Progenitor cell of endocrine pancreas (in vitro differentiated cells): ENCODE data around the gene CDH4. TPM values are rescaled to one million over a fixed set of nuclear protein-coding genes. Genes with fewer than 3 reads are reported as not detected.

ENCODE experiments used
- DNase-seq: peaks from one replicate; pipeline ENCODE4 v3.0.0; 2021; ENCODE audit warnings: low spot score; ENCODE audit not compliant: unreplicated experiment
- H3K27ac Mint-ChIP-seq: 2 replicates; pipeline ENCODE4 v1.8.0; 2021; ENCODE audit warnings: mild to moderate bottlenecking, moderate library complexity, mixed read lengths
- H3K27me3 Mint-ChIP-seq: 2 replicates; pipeline ENCODE4 v1.8.0; 2021; ENCODE audit warnings: mixed read lengths
- H3K36me3 Mint-ChIP-seq: 2 replicates; pipeline ENCODE4 v1.8.0; 2022; ENCODE audit warnings: mixed read lengths; ENCODE audit not compliant: insufficient read depth
- H3K4me1 Mint-ChIP-seq: 2 replicates; pipeline ENCODE4 v1.8.0; 2021; ENCODE audit warnings: low read depth, mixed read lengths
- H3K4me3 Mint-ChIP-seq: 2 replicates; pipeline ENCODE4 v1.8.0; 2021; ENCODE audit warnings: low read depth, mild to moderate bottlenecking, moderate library complexity, mixed read lengths
- H3K9me3 Mint-ChIP-seq: 2 replicates; pipeline ENCODE4 v1.8.0; 2021; ENCODE audit warnings: low read depth, mixed read lengths
- total RNA-seq: library from RNA; stranded (reverse); gene quantifications from 2 replicates; pipeline ENCODE4 v1.2.1, GENCODE V29; 2021
- TF ChIP-seq, protein P1 (sequence below): fragments of 200-600 bp; sonication (generic); IDR thresholded peaks from one replicate; pipeline ENCODE4 v1.5.0; 2021; ENCODE audit warnings: antibody characterized with exemption, mild to moderate bottlenecking; ENCODE audit not compliant: unreplicated experiment

CDH4 gene
- total RNA-seq, 1 donor from 2014 or later = 0.43 TPM

DNA sequence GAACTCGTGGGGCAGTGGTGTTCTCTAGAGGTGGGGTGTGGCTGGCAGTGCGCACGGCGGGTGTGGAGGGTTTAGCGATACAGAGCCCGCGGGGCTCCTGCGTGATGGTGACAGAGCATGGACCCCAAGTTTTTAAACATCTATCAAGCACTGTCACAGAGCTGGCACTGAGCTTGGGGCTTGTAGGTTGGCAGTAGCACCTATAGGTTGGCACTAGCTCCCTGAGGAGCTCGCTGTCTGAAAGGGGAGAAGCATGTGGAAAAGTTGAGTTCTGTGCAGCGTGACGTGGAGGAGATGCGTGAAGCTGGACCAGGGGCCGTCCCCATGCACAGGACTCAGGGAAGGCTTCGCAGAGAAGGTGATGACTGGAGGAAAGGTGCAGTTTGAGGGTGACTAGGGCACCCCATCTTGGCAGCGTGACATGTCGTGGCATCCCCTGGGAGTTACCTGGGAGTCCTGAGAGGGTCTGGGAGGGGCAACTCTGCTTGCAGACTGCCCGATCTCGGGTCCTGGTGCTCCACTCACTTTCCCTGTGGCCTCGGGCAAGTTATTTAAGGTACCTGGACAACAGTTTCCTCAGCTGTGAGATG, 122.0 kb downstream of the CDH4 start:
- Mint-ChIP-seq H3K36me3 (no peaks in the 10 kb centered on the region), H3K4me3 (no peak overlapping the region), H3K9me3 (no peaks in the 10 kb centered on the region), H3K27me3 (peaks cover 5% of the 10 kb centered on the region), H3K27ac (no peak overlapping the region), H3K4me1 (peaks cover 3% of the 10 kb centered on the region)
- no peak for DNase-seq
- TF ChIP-seq, protein P1, sequence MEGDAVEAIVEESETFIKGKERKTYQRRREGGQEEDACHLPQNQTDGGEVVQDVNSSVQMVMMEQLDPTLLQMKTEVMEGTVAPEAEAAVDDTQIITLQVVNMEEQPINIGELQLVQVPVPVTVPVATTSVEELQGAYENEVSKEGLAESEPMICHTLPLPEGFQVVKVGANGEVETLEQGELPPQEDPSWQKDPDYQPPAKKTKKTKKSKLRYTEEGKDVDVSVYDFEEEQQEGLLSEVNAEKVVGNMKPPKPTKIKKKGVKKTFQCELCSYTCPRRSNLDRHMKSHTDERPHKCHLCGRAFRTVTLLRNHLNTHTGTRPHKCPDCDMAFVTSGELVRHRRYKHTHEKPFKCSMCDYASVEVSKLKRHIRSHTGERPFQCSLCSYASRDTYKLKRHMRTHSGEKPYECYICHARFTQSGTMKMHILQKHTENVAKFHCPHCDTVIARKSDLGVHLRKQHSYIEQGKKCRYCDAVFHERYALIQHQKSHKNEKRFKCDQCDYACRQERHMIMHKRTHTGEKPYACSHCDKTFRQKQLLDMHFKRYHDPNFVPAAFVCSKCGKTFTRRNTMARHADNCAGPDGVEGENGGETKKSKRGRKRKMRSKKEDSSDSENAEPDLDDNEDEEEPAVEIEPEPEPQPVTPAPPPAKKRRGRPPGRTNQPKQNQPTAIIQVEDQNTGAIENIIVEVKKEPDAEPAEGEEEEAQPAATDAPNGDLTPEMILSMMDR = no peak

DNA sequence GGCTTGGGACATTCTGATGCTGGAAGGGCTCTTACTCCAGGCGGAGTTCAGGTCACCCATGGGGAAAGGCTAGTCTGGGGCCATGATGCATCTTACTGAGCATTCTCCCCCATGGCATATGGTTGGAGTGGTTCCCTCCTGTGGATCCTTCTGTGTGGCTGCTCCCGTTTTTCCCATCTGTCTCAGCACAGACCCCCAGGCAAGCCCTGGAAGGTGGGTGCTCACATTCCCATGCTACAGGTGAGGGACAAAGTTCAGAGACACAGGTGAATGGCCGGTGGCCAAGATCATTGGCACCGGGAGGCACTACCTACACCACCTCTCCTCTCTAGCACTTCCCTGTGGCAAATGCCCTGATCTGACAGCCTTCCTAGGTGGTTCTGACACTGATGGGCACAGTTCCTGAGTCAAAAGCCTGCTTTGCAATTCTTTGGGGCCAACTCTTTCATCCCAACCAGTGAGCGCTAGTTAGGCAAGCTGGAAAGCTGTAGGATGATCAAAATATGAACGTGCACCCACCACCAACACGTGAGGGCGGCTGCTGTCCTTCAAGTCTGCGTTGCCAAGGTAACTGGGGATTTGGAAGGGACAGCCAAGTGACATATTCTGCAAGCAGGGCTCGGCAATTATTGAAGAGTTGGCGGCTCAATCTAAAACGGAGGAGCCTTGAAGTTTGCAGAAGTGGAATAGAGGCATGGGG, 124.6 kb downstream of the CDH4 start:
- no peaks in the 10 kb centered on the region for H3K36me3 Mint-ChIP-seq

DNA sequence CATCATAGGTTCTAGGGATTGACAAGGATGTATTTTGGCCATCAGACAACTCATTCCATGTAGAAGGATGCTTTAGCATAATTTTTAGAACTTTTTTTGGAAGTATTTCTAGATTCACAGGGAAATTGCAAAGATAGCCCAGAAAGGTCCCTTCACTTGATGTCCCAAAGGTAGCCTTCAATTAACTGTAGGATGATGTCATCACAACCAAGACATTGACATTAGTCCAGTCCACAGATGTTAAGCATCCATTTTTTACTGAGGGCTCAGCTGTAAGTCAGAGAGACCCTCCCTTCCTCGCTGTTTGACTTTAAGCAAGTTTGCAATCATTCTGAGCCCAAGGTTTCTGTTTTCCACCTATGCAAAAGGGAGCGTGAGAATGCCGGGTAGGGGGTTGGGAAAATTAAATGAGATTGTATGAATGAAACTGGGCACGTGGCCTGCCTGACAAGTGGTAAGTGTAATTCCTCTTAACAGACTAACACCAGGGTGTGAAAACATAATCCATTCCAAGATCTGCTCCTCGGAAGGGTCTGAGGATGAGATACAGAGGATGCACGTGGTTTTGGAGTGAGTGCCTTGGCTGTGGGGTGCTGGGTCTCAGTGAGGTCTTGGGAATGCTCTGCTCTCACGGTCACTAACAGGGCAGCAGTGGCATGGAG, 126.8 kb downstream of the CDH4 start:
- peaks cover 2% of the 10 kb centered on the region for H3K27me3 Mint-ChIP-seq
- TF ChIP-seq, protein P1 = no peak
- H3K27ac Mint-ChIP-seq = peak overlapping the region; percentile 27
- H3K4me3 Mint-ChIP-seq = no peak overlapping the region
- peaks cover 12% of the 10 kb centered on the region for H3K9me3 Mint-ChIP-seq
- no peak for DNase-seq
- H3K36me3 Mint-ChIP-seq = no peaks in the 10 kb centered on the region
- no peaks in the 10 kb centered on the region for H3K4me1 Mint-ChIP-seq

More for the DNA sequence above, 124.6 kb downstream of the CDH4 start:
- DNase-seq = no peak
- peaks cover 3% of the 10 kb centered on the region for H3K9me3 Mint-ChIP-seq
- no peak overlapping the region for H3K4me3 Mint-ChIP-seq
- peaks cover 3% of the 10 kb centered on the region for H3K4me1 Mint-ChIP-seq
- no peak overlapping the region for H3K27ac Mint-ChIP-seq
- TF ChIP-seq, protein P1 = no peak
- H3K27me3 Mint-ChIP-seq = peaks cover 5% of the 10 kb centered on the region

DNA sequence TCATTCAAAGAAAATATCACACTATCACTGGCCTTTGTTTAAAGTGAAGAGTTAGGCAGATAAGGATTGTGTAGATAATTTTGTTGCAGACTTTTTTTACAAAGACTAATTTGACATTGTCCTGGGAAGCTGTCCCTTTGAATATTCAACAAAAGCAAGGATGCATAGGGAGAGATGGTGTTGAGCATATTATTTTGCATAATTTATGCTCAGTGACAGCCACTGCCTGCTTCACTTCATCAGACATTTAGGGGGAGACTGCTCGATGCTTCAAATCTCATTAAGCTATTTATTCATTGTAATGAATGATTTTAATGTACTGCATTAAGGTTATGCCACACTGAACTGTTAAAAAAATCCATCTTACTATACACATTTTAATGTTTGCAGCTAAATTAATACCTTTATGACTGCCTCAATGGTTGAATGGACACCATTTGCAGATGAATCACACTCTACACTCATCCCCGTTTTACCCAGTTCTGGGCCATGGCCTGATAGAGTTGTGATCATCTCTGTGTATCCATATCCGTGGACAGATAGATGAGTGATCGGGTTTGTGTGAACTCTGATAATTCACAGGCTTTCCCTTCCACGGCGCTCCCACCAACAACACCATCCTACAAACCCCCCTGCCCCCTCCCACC, 128.0 kb downstream of the CDH4 start:
- Mint-ChIP-seq H3K36me3 (no peaks in the 10 kb centered on the region), H3K27me3 (no peaks in the 10 kb centered on the region), H3K9me3 (peaks cover 21% of the 10 kb centered on the region), H3K4me1 (no peaks in the 10 kb centered on the region), H3K27ac (no peak overlapping the region), H3K4me3 (no peak overlapping the region)
- TF ChIP-seq, protein P1 = no peak
- no peak for DNase-seq

DNA sequence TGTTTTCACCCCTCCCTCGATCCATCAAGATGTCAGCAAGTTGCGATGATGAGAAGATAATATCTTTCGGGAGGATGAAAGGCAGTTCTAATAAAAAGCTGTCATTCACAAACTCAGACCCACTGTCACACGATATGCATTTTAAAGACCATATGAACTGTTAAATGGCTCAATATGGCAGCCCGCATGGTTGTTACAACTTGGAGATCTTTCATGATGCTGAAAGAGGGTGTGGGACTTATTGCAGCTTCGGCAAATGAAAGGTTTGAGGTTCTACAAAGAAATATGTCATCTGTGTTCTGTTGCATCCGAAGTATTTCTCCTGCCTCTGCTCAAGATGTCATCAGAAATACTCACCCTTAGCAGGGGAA, 128.5 kb downstream of the CDH4 start:
- TF ChIP-seq, protein P1 = no peak
- peaks cover 21% of the 10 kb centered on the region for H3K9me3 Mint-ChIP-seq
- H3K27me3 Mint-ChIP-seq = no peaks in the 10 kb centered on the region
- no peak overlapping the region for H3K4me3 Mint-ChIP-seq
- no peaks in the 10 kb centered on the region for H3K36me3 Mint-ChIP-seq
- no peaks in the 10 kb centered on the region for H3K4me1 Mint-ChIP-seq
- DNase-seq = no peak
- no peak overlapping the region for H3K27ac Mint-ChIP-seq
